HepG2 (cell line): ENCODE results near the gene SLFN12L. TPM values are rescaled to one million over a fixed set of nuclear protein-coding genes. Genes with fewer than 3 reads are reported as not detected.

Experiments
- ATAC-seq: fragments of 200-7000 bp; cut with Tn5 transposase; 3 replicates; pipeline ENCODE4 v1.9.1; 2020; ENCODE audit warnings: mild to moderate bottlenecking, moderate library complexity
- BruUV-seq: library from RNA; stranded (reverse); fragments of 400-500 nt; replicated peaks from 2 replicates; lab custom pipeline; 2021; lab: Mats Ljungman, UMichigan
- CTCF ChIA-PET: fragments of 300-600 bp; formaldehyde crosslinking; extraction: SDS; loops from one replicate; lab custom pipeline; 2021; ENCODE audit warnings: low total read pairs, inconsistent platforms, low intra/inter-chr PET ratio; lab: Yijun Ruan, JAX
- POLR2A ChIA-PET: fragments of 350-600 bp; sonication (Branson Sonifier 250); formaldehyde crosslinking; loops from one replicate; lab custom pipeline; 2020; ENCODE audit warnings: antibody characterized with exemption, inconsistent platforms; lab: Yijun Ruan, JAX
- DNase-seq: peaks from one replicate; pipeline ENCODE4 v3.0.0-alpha.2; 2015; ENCODE audit warnings: low spot score
- FAIRE-seq: peaks from 3 replicates; lab custom pipeline; 2011; peaks lifted over from hg19 to GRCh38; lab: Jason Lieb, UNC
- H2AFZ ChIP-seq: one replicate; pipeline ENCODE4 v1.6.1; 2011; ENCODE audit warnings: low read length, inconsistent platforms
- H3K27ac ChIP-seq: fragments of 300-600 bp; 3 replicates; pipeline ENCODE4 v1.8.0; 2011; ENCODE audit warnings: mixed run types, mild to moderate bottlenecking, mixed read lengths, low read length, inconsistent platforms; ENCODE audit not compliant: insufficient read depth; ENCODE audit errors: extremely low read length
- H3K27me3 ChIP-seq, 2 experiments: fragments of 200-600 bp in 1 of 2; 2 replicates in 1 of 2; 3 replicates in 1 of 2; pipeline versions ENCODE4 v1.6.0 to v1.8.0; 2011; ENCODE audit warnings: low read length in 2 of 2, mild to moderate bottlenecking in 2 of 2, moderate library complexity in 2 of 2, inconsistent platforms in 1 of 2; ENCODE audit not compliant: insufficient read depth in 2 of 2, control insufficient read depth in 1 of 2
- H3K36me3 ChIP-seq, 2 experiments: fragments of 200-600 bp in 1 of 2; replicated peaks in 1 of 2; 2 replicates in 1 of 2; 3 replicates in 1 of 2; pipeline versions ENCODE4 v1.5.1 to v1.8.0; 2011; ENCODE audit warnings: low read length in 2 of 2, inconsistent platforms in 1 of 2; ENCODE audit not compliant: insufficient read depth in 2 of 2, control insufficient read depth in 1 of 2
- H3K4me1 ChIP-seq: 2 replicates; pipeline ENCODE4 v1.5.1; 2012; ENCODE audit warnings: low read length, inconsistent platforms; ENCODE audit not compliant: insufficient read depth
- H3K4me2 ChIP-seq: 2 replicates; pipeline ENCODE4 v1.6.0; 2011; ENCODE audit warnings: low read depth, low read length, inconsistent platforms
- H3K4me3 ChIP-seq, 3 experiments: fragments of 200-600 bp in 1 of 3; sonication (generic), shearing (Covaris generic) in 1 of 3; replicated peaks in 1 of 3; 2 replicates each; pipeline ENCODE4 v1.5.1; 2011 to 2016; ENCODE audit warnings: low read length in 3 of 3, inconsistent platforms in 2 of 3, low read depth in 2 of 3, mild to moderate bottlenecking in 2 of 3, control low read depth in 1 of 3, mixed read lengths in 1 of 3; ENCODE audit not compliant: insufficient read depth in 1 of 3
- H3K79me2 ChIP-seq: one replicate; pipeline ENCODE4 v1.6.1; 2011; ENCODE audit warnings: low read length, inconsistent platforms; ENCODE audit not compliant: insufficient read depth
- H3K9ac ChIP-seq: 2 replicates; pipeline ENCODE4 v1.6.0; 2011; ENCODE audit warnings: mild to moderate bottlenecking, low read depth, low read length, inconsistent platforms; ENCODE audit not compliant: insufficient read depth
- H3K9me3 ChIP-seq: 2 replicates; pipeline ENCODE4 v1.5.1; 2012; ENCODE audit warnings: mild to moderate bottlenecking, low read length
- H4K20me1 ChIP-seq: 2 replicates; pipeline ENCODE4 v1.6.0; 2011; ENCODE audit warnings: inconsistent platforms, mild to moderate bottlenecking, low read length, moderate library complexity; ENCODE audit not compliant: insufficient read depth
- ATF7-NPFF ChIP-seq: sonication (generic); formaldehyde crosslinking; IDR thresholded peaks from 2 replicates; pipeline ENCODE4 v1.8.1; 2023; ENCODE audit warnings: mild to moderate bottlenecking, low read depth, missing genetic modification reagents, moderate library complexity
- BATF2 ChIP-seq: sonication (generic); formaldehyde crosslinking; IDR thresholded peaks from 2 replicates; pipeline ENCODE4 v1.8.0; 2022; ENCODE audit warnings: mild to moderate bottlenecking, missing genetic modification reagents, moderate library complexity
- HNF4G ChIP-seq, 2 experiments: sonication (generic) in 1 of 2; formaldehyde crosslinking in 1 of 2; IDR thresholded peaks; 2 replicates each; pipeline versions ENCODE4 v1.4.0 to v1.6.1; 2011 to 2020; ENCODE audit warnings: borderline replicate concordance in 2 of 2, low read depth in 2 of 2, mild to moderate bottlenecking in 2 of 2, low read length in 1 of 2, missing genetic modification reagents in 1 of 2, moderate library complexity in 1 of 2
- HNRNPLL ChIP-seq: fragments of 200-400 bp; formaldehyde crosslinking; IDR thresholded peaks from 2 replicates; pipeline ENCODE4 v1.6.1; 2017; ENCODE audit warnings: mild to moderate bottlenecking, low read depth, low read length; ENCODE audit not compliant: poor library complexity, severe bottlenecking
- KLF12 ChIP-seq: sonication (generic); formaldehyde crosslinking; IDR thresholded peaks from 2 replicates; pipeline ENCODE4 v1.4.0; 2020; ENCODE audit warnings: missing genetic modification reagents, borderline replicate concordance
- POLR2A ChIP-seq, 2 experiments: IDR thresholded peaks; 2 replicates each; pipeline ENCODE4 v1.6.1; 2011; ENCODE audit warnings: low read depth in 2 of 2, low read length in 2 of 2, mild to moderate bottlenecking in 1 of 2, moderate library complexity in 1 of 2; ENCODE audit not compliant: insufficient read depth in 1 of 2
- POLR2G ChIP-seq: fragments of 200-400 bp; formaldehyde crosslinking; IDR thresholded peaks from 2 replicates; pipeline ENCODE4 v1.6.1; 2018; ENCODE audit warnings: mild to moderate bottlenecking, low read depth, low read length, moderate library complexity
- SAFB2 ChIP-seq: sonication (generic); formaldehyde crosslinking; IDR thresholded peaks from 2 replicates; pipeline ENCODE4 v1.5.1; 2020; ENCODE audit warnings: missing genetic modification reagents, low read depth, mild to moderate bottlenecking, borderline replicate concordance
- ZC3H4 ChIP-seq: sonication (generic); formaldehyde crosslinking; IDR thresholded peaks from 2 replicates; pipeline ENCODE4 v1.4.0; 2020; ENCODE audit warnings: missing genetic modification reagents, borderline replicate concordance
- ZNF343 ChIP-seq: sonication (generic); formaldehyde crosslinking; IDR thresholded peaks from 2 replicates; pipeline ENCODE4 v1.4.0; 2020; ENCODE audit warnings: mild to moderate bottlenecking, missing genetic modification reagents
- WGBS: methylation state at CpG from one replicate; pipeline ENCODE4 v1.1.6; 2017; ENCODE audit warnings: low lambda C conversion rate; 5-methylcytosine and 5-hydroxymethylcytosine counted together
- in situ Hi-C: cut with HindIII; loops from 2 replicates; pipeline ENCODE4 v1.10.0; 2017; ENCODE audit warnings: low pct_unique_long_range_greater_than_20kb; ENCODE audit not compliant: extremely low pct_ligation_motif_present
- intact Hi-C: fragments of 100-400 bp; cut with micrococcal nuclease; formaldehyde crosslinking; loops from one replicate; pipeline ENCODE4 v1.10.0; 2022; ENCODE audit not compliant: unreplicated experiment
- polyA plus RNA-seq, 8 experiments: library from polyadenylated mRNA; depleted of rRNA in 3 of 8; stranded (reverse) in 7 of 8; unstranded in 1 of 8; fragments of >200 nt; fragmentation: Illumina TruSeq in 4 of 8; extraction: Trizol in 4 of 8; gene quantifications; 2 replicates each; pipeline versions ENCODE4 v1.2.1 to v1.2.3, GENCODE V29; 2011 to 2016; ENCODE audit warnings: low read depth in 4 of 8, missing spikeins in 1 of 8, mixed read lengths in 1 of 8; ENCODE audit not compliant: insufficient read depth in 1 of 8
- total RNA-seq, 5 experiments: library from RNA; depleted of rRNA; stranded (reverse); fragments of >200 nt; fragmentation: Illumina TruSeq; extraction: Trizol; gene quantifications; 2 replicates each; pipeline ENCODE4 v1.2.3, GENCODE V29; 2016; ENCODE audit warnings: low read depth in 1 of 5

The SLFN12L gene
- total and polyA plus RNA-seq, 2 of the 13 experiments (the other 11 are each of a cell fraction or from before 2014, with no cell fraction given) = not detected

DNA sequence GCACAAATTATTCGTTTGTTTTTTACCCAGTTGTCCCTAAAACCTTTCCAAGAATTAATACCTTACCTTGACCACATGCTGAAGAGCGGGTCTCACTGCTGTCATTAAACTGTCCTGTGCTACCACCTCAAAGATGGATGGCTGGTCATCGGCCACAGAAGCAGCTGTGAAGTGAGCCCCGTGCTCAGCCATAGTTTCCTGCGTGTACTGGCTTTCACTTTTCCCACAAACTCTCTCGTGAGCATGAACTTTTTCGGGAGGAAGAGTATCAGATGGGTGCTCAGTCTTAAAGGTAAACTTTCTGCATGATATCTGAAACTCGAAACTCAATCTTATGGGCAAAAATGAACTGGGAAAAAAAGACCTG, 40.3 kb upstream of the SLFN12L start:
- Histone ChIP-seq H3K9me3 (no peaks in the 10 kb centered on the region), H3K4me3 (peak overlapping the region; percentile 84 to 89 (median 85)), H3K27ac (peak overlapping the region; percentile 83), H3K36me3 (peaks cover 0 to 7% of the 10 kb centered on the region in 2 experiments; a peak in 1 of 5 replicates), H3K4me2 (peak overlapping the region; percentile 86), H3K4me1 (peaks cover 25% of the 10 kb centered on the region), H3K27me3 (no peaks in the 10 kb centered on the region; a peak in 1 of 5 replicates), H2AFZ (no peak overlapping the region), H4K20me1 (no peaks in the 10 kb centered on the region), H3K79me2 (peaks cover 7% of the 10 kb centered on the region), H3K9ac (peak overlapping the region; percentile 86)
- FAIRE-seq = no peak
- CTCF ChIA-PET = no interaction called here
- BruUV-seq = TSS peak; percentile 90
- TF ChIP-seq ZC3H4 (CRISPR knock-in tag) (peak; percentile 72; the same call in 1 of the 2 replicates), HNF4G (IDR thresholded peaks at IDR 0.05; ENCODE audit: borderline replicate concordance, low read depth, low read length) (no peak), HNF4G (CRISPR knock-in tag; IDR thresholded peaks at IDR 0.05; ENCODE audit: borderline replicate concordance, low read depth) (no peak), ATF7-NPFF (CRISPR knock-in tag) (0 out of 2 replicates have a peak, but pooled peaks have one; percentile 37), KLF12 (no peak), BATF2 (CRISPR knock-in tag) (0 out of 2 replicates have a peak, but pooled peaks have one; percentile 23), HNRNPLL (no peak)
- no peak for DNase-seq
- intact Hi-C loops = no loop called here
- WGBS = 13% methylated on average over 8 of the region's 8 CpGs
- in situ Hi-C loops = no loop called here
- POLR2A ChIA-PET = interaction anchor here (1.0 to 4.1 kb wide), 11 partner anchors 9 to 437 kb away, joined by 3 to 73 read pairs (median 4); partner anchors contain the start of genes AP2B1 and SLFN5
- ATAC-seq = peak; percentile 27; the same call in 1 of the 3 replicates

- Histone ChIP-seq H3K9ac (no peak overlapping the region), H3K4me2 (no peak overlapping the region), H3K4me1 (peaks cover 25% of the 10 kb centered on the region), H3K36me3 (peaks cover 0 to 7% of the 10 kb centered on the region in 2 experiments; a peak in 1 of 5 replicates), H3K9me3 (no peaks in the 10 kb centered on the region), H3K27me3 (no peaks in the 10 kb centered on the region; a peak in 1 of 5 replicates), H3K79me2 (peaks cover 13% of the 10 kb centered on the region), H2AFZ (no peak overlapping the region), H4K20me1 (no peaks in the 10 kb centered on the region), H3K4me3 (no peak overlapping the region), H3K27ac (no peak overlapping the region)
- no peak for ATAC-seq
- 0 out of 4 replicates have a peak, but pooled peaks of 1 of the 2 experiments have one; percentile 17 for TF ChIP-seq POLR2A (IDR thresholded peaks at IDR 0.05; ENCODE audit: insufficient read depth in 1 of 2, low read depth in 2 of 2, low read length in 2 of 2)
- no peak for TF ChIP-seq SAFB2 (CRISPR knock-in tag)
- TF ChIP-seq POLR2G = peak; percentile 37; the same call in 1 of the 2 replicates
- no peak for TF ChIP-seq ZNF343
- FAIRE-seq = no peak
- DNase-seq = no peak
- WGBS = 93% methylated on average over 3 of the region's 3 CpGs
- in situ Hi-C loops = no loop called here
- no TSS peak for BruUV-seq
- intact Hi-C loops = no loop called here
- ChIA-PET POLR2A (no interaction called here), CTCF (no interaction called here)
Observed at GRCh38 chr17:35575759-35576158, 38.3 kb upstream of the SLFN12L start.
